Loucy (cell line): ENCODE data around the gene IGFL4.

Source experiments
- H2AFZ ChIP-seq: fragments of 200-600 bp; sonication (generic); 2 replicates; pipeline ENCODE4 v1.6.0; 2016; ENCODE audit warnings: antibody characterized with exemption, mild to moderate bottlenecking, low read length, moderate library complexity
- H3F3A ChIP-seq: fragments of 200-600 bp; 2 replicates; pipeline ENCODE4 v1.6.0; 2016; ENCODE audit warnings: antibody characterized with exemption, low read depth, mild to moderate bottlenecking
- H3K27me3 ChIP-seq: fragments of 200-600 bp; sonication (generic); 2 replicates; pipeline ENCODE4 v1.6.1; 2014; ENCODE audit warnings: low read length, mild to moderate bottlenecking; ENCODE audit not compliant: insufficient read depth, poor library complexity, severe bottlenecking
- H3K36me3 ChIP-seq: fragments of 200-600 bp; sonication (generic); 2 replicates; pipeline ENCODE4 v1.6.1; 2016; ENCODE audit warnings: low read length; ENCODE audit not compliant: insufficient read depth
- H3K4me1 ChIP-seq: fragments of 200-600 bp; sonication (generic); 2 replicates; pipeline ENCODE4 v1.5.1; 2014; ENCODE audit warnings: low read length, mild to moderate bottlenecking; ENCODE audit not compliant: insufficient read depth, poor library complexity, severe bottlenecking
- H3K4me2 ChIP-seq: fragments of 200-600 bp; sonication (generic); 2 replicates; pipeline ENCODE4 v1.6.0; 2014; ENCODE audit warnings: antibody characterized with exemption, low read length, low read depth, mild to moderate bottlenecking; ENCODE audit not compliant: poor library complexity, severe bottlenecking
- H3K4me3 ChIP-seq: fragments of 200-600 bp; sonication (generic); 2 replicates; pipeline ENCODE4 v1.5.1; 2014; ENCODE audit warnings: low read length, mild to moderate bottlenecking, mixed read lengths; ENCODE audit not compliant: poor library complexity, severe bottlenecking
- H3K79me2 ChIP-seq: fragments of 200-600 bp; sonication (generic); 2 replicates; pipeline ENCODE4 v1.6.1; 2014; ENCODE audit warnings: low read length; ENCODE audit not compliant: insufficient read depth
- H3K9ac ChIP-seq: fragments of 200-600 bp; sonication (generic); 2 replicates; pipeline ENCODE4 v1.6.0; 2014; ENCODE audit warnings: mild to moderate bottlenecking, low read depth, low read length, moderate library complexity; ENCODE audit not compliant: poor library complexity, severe bottlenecking
- H3K9me2 ChIP-seq: fragments of 200-600 bp; sonication (generic); replicated peaks from 2 replicates; pipeline ENCODE4 v1.6.1; 2016; ENCODE audit warnings: low read depth, low read length, mixed read lengths
- H3K9me3 ChIP-seq: fragments of 200-600 bp; sonication (generic); 2 replicates; pipeline ENCODE4 v1.6.1; 2014; ENCODE audit warnings: mild to moderate bottlenecking, antibody characterized with exemption, low read length, low read depth; ENCODE audit not compliant: insufficient read depth
- H4K20me1 ChIP-seq: fragments of 200-600 bp; sonication (generic); 2 replicates; pipeline ENCODE4 v1.6.0; 2014; ENCODE audit warnings: antibody characterized with exemption, low read length, mild to moderate bottlenecking; ENCODE audit not compliant: insufficient read depth, poor library complexity, severe bottlenecking
- CTCF ChIP-seq: fragments of 200-600 bp; sonication (generic); conservative IDR thresholded peaks from 2 replicates; pipeline ENCODE4 v1.5.1; 2014; ENCODE audit warnings: mild to moderate bottlenecking, antibody characterized with exemption, low read length
- EZH2phosphoT487 ChIP-seq: fragments of 200-600 bp; IDR thresholded peaks from 2 replicates; pipeline ENCODE4 v1.6.1; 2018; ENCODE audit warnings: antibody characterized with exemption, mild to moderate bottlenecking, moderate library complexity, borderline replicate concordance

Gene IGFL4

GRCh38 chr19:46002678-46003275 lies 38.0 kb downstream of the IGFL4 start:
- H3K4me3 ChIP-seq, result no peak overlapping the region
- no peaks in the 10 kb centered on the region for H3K9me2 ChIP-seq
- no peak overlapping the region for H2AFZ ChIP-seq
- H3K9ac ChIP-seq, result no peak overlapping the region
- H3K9me3 ChIP-seq, result no peaks in the 10 kb centered on the region
- TF ChIP-seq CTCF, result no peak
- TF ChIP-seq EZH2phosphoT487, result no peak
- no peaks in the 10 kb centered on the region for H3F3A ChIP-seq
- H3K36me3 ChIP-seq, result no peaks in the 10 kb centered on the region
- H3K27me3 ChIP-seq, result no peaks in the 10 kb centered on the region
- H4K20me1 ChIP-seq, result peaks cover 4% of the 10 kb centered on the region
- H3K79me2 ChIP-seq, result peaks cover 4% of the 10 kb centered on the region; the same call in 1 of the 2 replicates
- no peak overlapping the region for H3K4me2 ChIP-seq
- H3K4me1 ChIP-seq, result peaks cover 9% of the 10 kb centered on the region

DNA sequence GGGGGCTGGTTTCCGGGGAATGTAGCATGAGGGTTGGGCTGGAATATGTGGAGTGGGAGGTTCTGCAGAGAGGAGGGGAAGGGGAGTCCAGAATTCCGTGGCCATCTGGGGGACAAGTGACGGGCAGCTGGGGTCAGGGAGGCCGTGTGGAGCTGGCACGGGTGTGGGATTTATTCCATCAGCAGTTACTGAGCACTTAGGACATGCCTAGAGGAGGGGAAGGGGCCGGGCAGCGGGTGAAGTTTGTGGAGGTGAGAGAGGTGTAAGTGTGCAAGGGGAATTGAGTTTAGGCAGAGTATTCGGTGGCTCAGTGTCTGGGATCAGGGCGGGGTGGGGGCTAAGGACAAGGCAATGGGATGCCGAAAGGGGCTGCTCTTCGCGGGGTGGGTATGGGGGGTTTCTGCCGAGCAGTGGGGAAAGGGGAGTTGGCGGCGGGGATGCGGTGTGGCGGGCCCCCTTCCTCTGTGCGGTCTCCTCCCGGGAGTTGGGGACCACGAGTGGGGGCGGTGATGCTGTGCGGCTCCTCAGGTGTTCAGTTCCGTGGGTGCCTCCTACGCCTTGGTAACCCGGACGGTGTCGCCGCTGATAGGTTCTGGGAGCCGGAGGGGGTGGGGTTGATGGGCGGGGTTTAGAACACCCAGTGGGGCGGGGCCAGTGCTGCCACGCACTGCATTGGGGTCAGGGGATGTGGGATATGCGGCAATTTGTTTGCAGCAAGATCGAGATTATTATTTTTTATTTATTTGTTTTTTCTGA lies 40.1 kb downstream of the IGFL4 start:
- Histone ChIP-seq H3K4me3 (no peak overlapping the region), H3K27me3 (no peaks in the 10 kb centered on the region), H4K20me1 (peaks cover 4% of the 10 kb centered on the region), H3K4me1 (peaks cover 17% of the 10 kb centered on the region), H3K4me2 (no peak overlapping the region), H3K9me2 (no peaks in the 10 kb centered on the region), H3K79me2 (peaks cover 19% of the 10 kb centered on the region), H3K9me3 (no peaks in the 10 kb centered on the region), H3F3A (no peaks in the 10 kb centered on the region), H2AFZ (no peak overlapping the region), H3K9ac (no peak overlapping the region), H3K36me3 (no peaks in the 10 kb centered on the region)
- TF ChIP-seq CTCF (no peak), EZH2phosphoT487 (no peak)

- no peaks in the 10 kb centered on the region for H3K27me3 ChIP-seq
- TF ChIP-seq EZH2phosphoT487 (no peak), CTCF (no peak)
- no peaks in the 10 kb centered on the region for H3K9me3 ChIP-seq
- H3K9ac ChIP-seq, result no peak overlapping the region
- H3K4me3 ChIP-seq, result no peak overlapping the region
- peaks cover 18% of the 10 kb centered on the region for H3K4me1 ChIP-seq
- H3K36me3 ChIP-seq, result no peaks in the 10 kb centered on the region
- H3F3A ChIP-seq, result no peaks in the 10 kb centered on the region
- H4K20me1 ChIP-seq, result peaks cover 4% of the 10 kb centered on the region
- H3K79me2 ChIP-seq, result peaks cover 22% of the 10 kb centered on the region
- H2AFZ ChIP-seq, result no peak overlapping the region
- no peak overlapping the region for H3K4me2 ChIP-seq
- no peaks in the 10 kb centered on the region for H3K9me2 ChIP-seq
These were observed 41.1 kb downstream of the IGFL4 start for GRCh38 chr19:45999653-46000121.
